Ovary (tissue), 3 donors: ENCODE measurements around the gene ZSCAN20.

ENCODE experiments used
- EP300 ChIP-seq: sonication (generic); formaldehyde crosslinking; IDR thresholded peaks from one replicate; pipeline ENCODE4 v1.6.1; 2017; ENCODE audit warnings: antibody characterized with exemption
- POLR2A ChIP-seq: fragments of 450-650 bp; IDR thresholded peaks from one replicate; pipeline ENCODE4 v1.6.1; 2017; ENCODE audit warnings: antibody characterized with exemption, mild to moderate bottlenecking, moderate library complexity
- TF ChIP-seq, protein P1 (sequence below), 3 donors: fragments of 450-650 bp in 2 of 3; fragments of 200-600 bp in 1 of 3; IDR thresholded peaks; one replicate each; pipeline versions ENCODE4 v1.5.1 to v1.8.0; 2016 to 2022; ENCODE audit warnings: antibody characterized with exemption in 3 of 3, mild to moderate bottlenecking in 1 of 3
- donor health status: DM: no; HTN: no; CAD: no.

GRCh38 chr1:33443705-33444180 lies 28.7 kb upstream of the ZSCAN20 start:
- TF ChIP-seq POLR2A (no peak), EP300 (no peak)
- TF ChIP-seq, protein P1, sequence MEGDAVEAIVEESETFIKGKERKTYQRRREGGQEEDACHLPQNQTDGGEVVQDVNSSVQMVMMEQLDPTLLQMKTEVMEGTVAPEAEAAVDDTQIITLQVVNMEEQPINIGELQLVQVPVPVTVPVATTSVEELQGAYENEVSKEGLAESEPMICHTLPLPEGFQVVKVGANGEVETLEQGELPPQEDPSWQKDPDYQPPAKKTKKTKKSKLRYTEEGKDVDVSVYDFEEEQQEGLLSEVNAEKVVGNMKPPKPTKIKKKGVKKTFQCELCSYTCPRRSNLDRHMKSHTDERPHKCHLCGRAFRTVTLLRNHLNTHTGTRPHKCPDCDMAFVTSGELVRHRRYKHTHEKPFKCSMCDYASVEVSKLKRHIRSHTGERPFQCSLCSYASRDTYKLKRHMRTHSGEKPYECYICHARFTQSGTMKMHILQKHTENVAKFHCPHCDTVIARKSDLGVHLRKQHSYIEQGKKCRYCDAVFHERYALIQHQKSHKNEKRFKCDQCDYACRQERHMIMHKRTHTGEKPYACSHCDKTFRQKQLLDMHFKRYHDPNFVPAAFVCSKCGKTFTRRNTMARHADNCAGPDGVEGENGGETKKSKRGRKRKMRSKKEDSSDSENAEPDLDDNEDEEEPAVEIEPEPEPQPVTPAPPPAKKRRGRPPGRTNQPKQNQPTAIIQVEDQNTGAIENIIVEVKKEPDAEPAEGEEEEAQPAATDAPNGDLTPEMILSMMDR (IDR thresholded peaks at IDR 0.05): no peak
